K562 (cell line): ENCODE measurements around the gene SLAMF8. TPM values are rescaled to one million over a fixed set of nuclear protein-coding genes. Genes with fewer than 3 reads are reported as not detected.

Experiments used
- ATAC-seq: fragments of 200-7000 bp; cut with Tn5 transposase; 3 replicates; pipeline ENCODE4 v1.9.1; 2020; ENCODE audit warnings: moderate library complexity
- BruUV-seq: library from RNA; stranded (reverse); fragments of 400-500 nt; replicated peaks from 2 replicates; lab custom pipeline; 2021; lab: Mats Ljungman, UMichigan
- CTCF ChIA-PET: fragments of 300-600 bp; formaldehyde crosslinking; extraction: SDS; loops from one replicate; lab custom pipeline; 2021; ENCODE audit warnings: low intra/inter-chr PET ratio; lab: Yijun Ruan, JAX
- POLR2A ChIA-PET: fragments of 300-600, 350-650 bp; sonication (Branson Sonifier 250); formaldehyde crosslinking; extraction: SDS; loops from one replicate; lab custom pipeline; 2021; ENCODE audit warnings: antibody characterized with exemption, inconsistent platforms; lab: Yijun Ruan, JAX
- DNase-seq, 4 experiments: peaks; one replicate each; pipeline versions ENCODE4 v3.0.0 to v3.0.0-alpha.2; 2011 to 2018; ENCODE audit warnings: low spot score in 3 of 4, mixed read lengths in 3 of 4; ENCODE audit errors: extremely low read depth in 1 of 4
- FAIRE-seq: peaks from 2 replicates; lab custom pipeline; 2011; peaks lifted over from hg19 to GRCh38; lab: Jason Lieb, UNC
- H2AFZ ChIP-seq: 2 replicates; pipeline ENCODE4 v1.6.0; 2011; ENCODE audit warnings: low read depth, low read length, control low read depth, inconsistent platforms
- H3K27ac ChIP-seq: fragments of 200-600 bp; 3 replicates; pipeline ENCODE4 v1.8.0; 2011; ENCODE audit warnings: low read depth, mild to moderate bottlenecking, control low read depth, inconsistent platforms, low read length, moderate library complexity, mixed read lengths; ENCODE audit errors: extremely low read depth
- H3K27me3 ChIP-seq, 2 experiments: fragments of 300-600 bp in 1 of 2; 2 replicates in 1 of 2; 3 replicates in 1 of 2; pipeline versions ENCODE4 v1.6.0 to v1.8.0; 2011; ENCODE audit warnings: inconsistent platforms in 2 of 2, low read length in 2 of 2, mild to moderate bottlenecking in 1 of 2, mixed read lengths in 1 of 2, moderate library complexity in 1 of 2; ENCODE audit not compliant: control insufficient read depth in 2 of 2, insufficient read depth in 2 of 2
- H3K36me3 ChIP-seq: fragments of 300-600 bp; 3 replicates; pipeline ENCODE4 v1.8.0; 2011; ENCODE audit warnings: mild to moderate bottlenecking, low read length, inconsistent platforms; ENCODE audit not compliant: control insufficient read depth, insufficient read depth
- H3K4me1 ChIP-seq, 2 experiments: fragments of 200-600 bp in 1 of 2; replicated peaks in 1 of 2; 2 replicates in 1 of 2; 3 replicates in 1 of 2; pipeline versions ENCODE4 v1.5.1 to v1.8.0; 2011; ENCODE audit warnings: inconsistent platforms in 2 of 2, low read length in 2 of 2, mild to moderate bottlenecking in 1 of 2, mixed read lengths in 1 of 2, moderate library complexity in 1 of 2; ENCODE audit not compliant: control insufficient read depth in 2 of 2, insufficient read depth in 2 of 2
- H3K4me2 ChIP-seq: 2 replicates; pipeline ENCODE4 v1.6.1; 2011; ENCODE audit warnings: low read length, control low read depth, inconsistent platforms, mixed read lengths; ENCODE audit not compliant: insufficient read depth
- H3K4me3 ChIP-seq: fragments of 200-600 bp; sonication (generic), shearing (Covaris generic); 2 replicates; pipeline ENCODE4 v1.5.1; 2016; ENCODE audit warnings: control low read depth, inconsistent platforms
- H3K79me2 ChIP-seq: fragments of 200-600 bp; 3 replicates; pipeline ENCODE4 v1.8.0; 2011; ENCODE audit warnings: low read length, inconsistent platforms; ENCODE audit not compliant: control insufficient read depth, insufficient read depth
- H3K9ac ChIP-seq, 2 experiments: 2 replicates each; pipeline versions ENCODE4 v1.6.0 to v1.6.1; 2011; ENCODE audit warnings: low read depth in 2 of 2, low read length in 2 of 2, control low read depth in 1 of 2, inconsistent platforms in 1 of 2, mild to moderate bottlenecking in 1 of 2, mixed read lengths in 1 of 2; ENCODE audit not compliant: insufficient read depth in 1 of 2
- H3K9me1 ChIP-seq: one replicate; pipeline ENCODE4 v1.6.0; 2011; ENCODE audit warnings: inconsistent platforms, mild to moderate bottlenecking, low read length, moderate library complexity; ENCODE audit not compliant: control insufficient read depth, insufficient read depth
- H3K9me3 ChIP-seq: replicated peaks from 2 replicates; pipeline ENCODE4 v1.5.1; 2011; ENCODE audit warnings: low read depth, low read length, inconsistent platforms; ENCODE audit not compliant: control insufficient read depth, insufficient read depth
- H4K20me1 ChIP-seq: replicated peaks from 2 replicates; pipeline ENCODE4 v1.6.1; 2011; ENCODE audit warnings: low read length, inconsistent platforms, mixed read lengths; ENCODE audit not compliant: control insufficient read depth, insufficient read depth
- CBFA2T3 ChIP-seq: fragments of 450-650 bp; IDR thresholded peaks from 2 replicates; pipeline ENCODE4 v1.6.1; 2017
- CHD4 ChIP-seq: fragments of 200-600 bp; sonication (generic); IDR thresholded peaks from 3 replicates; pipeline ENCODE4 v1.6.1; 2012; ENCODE audit warnings: low read depth, mild to moderate bottlenecking, mixed read lengths, low read length, inconsistent platforms; ENCODE audit not compliant: insufficient read depth, insufficient replicate concordance, poor library complexity, severe bottlenecking
- LEF1 ChIP-seq: fragments of 450-650 bp; IDR thresholded peaks from 2 replicates; pipeline ENCODE4 v1.6.1; 2016; ENCODE audit warnings: mild to moderate bottlenecking
- PHF21A ChIP-seq: fragments of 450-650 bp; IDR thresholded peaks from 2 replicates; pipeline ENCODE4 v1.6.1; 2017; ENCODE audit warnings: low read depth, borderline replicate concordance
- PKNOX1 ChIP-seq: fragments of 450-650 bp; IDR thresholded peaks from 2 replicates; pipeline ENCODE4 v1.6.1; 2016
- SRF ChIP-seq, 2 experiments: fragments of 250-450, 450-650 bp in 1 of 2; sonication (Bioruptor Pico) in 1 of 2; sonication (generic) in 1 of 2; formaldehyde crosslinking; IDR thresholded peaks; 2 replicates each; pipeline versions ENCODE4 v1.5.0 to v1.5.1; 2020 to 2022; ENCODE audit warnings: mild to moderate bottlenecking in 1 of 2, missing genetic modification reagents in 1 of 2
- SRSF3 ChIP-seq: fragments of 200-400 bp; formaldehyde crosslinking; IDR thresholded peaks from 2 replicates; pipeline ENCODE4 v1.6.1; 2016; ENCODE audit warnings: mild to moderate bottlenecking, low read length, moderate library complexity; ENCODE audit not compliant: insufficient read depth
- TCF3 ChIP-seq: sonication (generic); formaldehyde crosslinking; IDR thresholded peaks from 2 replicates; pipeline ENCODE4 v1.4.0; 2020; ENCODE audit warnings: mild to moderate bottlenecking, missing genetic modification reagents
- TCFL5 ChIP-seq: fragments of 250-450 bp; sonication (Bioruptor Pico); conservative IDR thresholded peaks from 2 replicates; pipeline ENCODE4 v1.6.1; 2021; ENCODE audit warnings: mild to moderate bottlenecking, moderate library complexity, matching md5 sums
- ZBTB12 ChIP-seq: fragments of 250-450 bp; sonication (Bioruptor Pico); IDR thresholded peaks from 2 replicates; pipeline ENCODE4 v1.4.0; 2020
- ZBTB17 ChIP-seq: fragments of 450-650 bp; formaldehyde crosslinking; IDR thresholded peaks from 2 replicates; pipeline ENCODE4 v1.4.0; 2020; ENCODE audit warnings: mild to moderate bottlenecking
- ZBTB34 ChIP-seq: fragments of 250-450 bp; sonication (Bioruptor Pico); IDR thresholded peaks from 2 replicates; pipeline ENCODE4 v1.8.0; 2021; ENCODE audit warnings: mild to moderate bottlenecking, moderate library complexity
- ZBTB49 ChIP-seq: sonication (generic); formaldehyde crosslinking; IDR thresholded peaks from 2 replicates; pipeline ENCODE4 v1.8.0; 2022; ENCODE audit warnings: missing genetic modification reagents, mild to moderate bottlenecking, borderline replicate concordance
- ZNF165 ChIP-seq: fragments of 250-450 bp; sonication (Bioruptor Pico); IDR thresholded peaks from 2 replicates; pipeline ENCODE4 v1.4.0; 2020; ENCODE audit warnings: borderline replicate concordance
- ZNF23 ChIP-seq: fragments of 250-450 bp; sonication (Bioruptor Pico); IDR thresholded peaks from 2 replicates; pipeline ENCODE4 v1.4.0; 2020; ENCODE audit warnings: mild to moderate bottlenecking
- ZNF436 ChIP-seq: fragments of 250-450, 450-650 bp; sonication (Bioruptor Pico); formaldehyde crosslinking; IDR thresholded peaks from 2 replicates; pipeline ENCODE4 v1.7.0; 2020; ENCODE audit warnings: mild to moderate bottlenecking
- ZNF644 ChIP-seq: fragments of 200-800 bp; sonication (Bioruptor generic); IDR thresholded peaks from 2 replicates; pipeline ENCODE4 v1.6.1; 2016; ENCODE audit warnings: low read depth, missing genetic modification characterization, missing compliant biosample characterization
- WGBS: fragments of 100-300 bp; shearing (Covaris generic); methylation state at CpG from one replicate; pipeline ENCODE4 v1.1.6; 2016; ENCODE audit warnings: low coverage, mixed read lengths; ENCODE audit not compliant: insufficient coverage; ENCODE audit errors: missing lambda C conversion rate; 5-methylcytosine and 5-hydroxymethylcytosine counted together
- in situ Hi-C: fragments of 300-500 bp; cut with MboI; formaldehyde crosslinking; loops from 4 replicates; pipeline ENCODE4 v1.15.0; 2018; ENCODE audit warnings: inconsistent platforms, mixed read lengths
- intact Hi-C: fragments of 100-400 bp; cut with micrococcal nuclease; formaldehyde crosslinking; loops from 2 replicates; pipeline ENCODE4 v1.14.2; 2022
- polyA plus RNA-seq, 8 experiments: library from polyadenylated mRNA; depleted of rRNA in 4 of 8; stranded (reverse) in 5 of 8; unstranded in 3 of 8; fragments of >200 nt; fragmentation: Nextera tagmentation in 2 of 8; fragmentation: Illumina TruSeq in 1 of 8; extraction: Ambion mirVana in 2 of 8; extraction: Trizol in 1 of 8; gene quantifications; 2 replicates each; pipeline versions ENCODE4 v1.2.1 to v1.2.3, GENCODE V29; 2011 to 2014; ENCODE audit warnings: inconsistent platforms in 1 of 8, missing spikeins in 1 of 8
- total RNA-seq, 7 experiments: library from RNA; depleted of rRNA in 6 of 7; stranded (reverse); fragments of >200 nt in 6 of 7; fragmentation: Illumina TruSeq in 2 of 7; extraction: Trizol in 2 of 7; gene quantifications; 2 replicates each; pipeline versions ENCODE4 v1.2.1 to v1.2.3, GENCODE V29; 2011 to 2021; ENCODE audit warnings: low replicate concordance in 1 of 7

Gene SLAMF8
- total and polyA plus RNA-seq, 9 of the 15 experiments (the other 6 are each of a cell fraction or from before 2014, with no cell fraction given), result not detected

DNA sequence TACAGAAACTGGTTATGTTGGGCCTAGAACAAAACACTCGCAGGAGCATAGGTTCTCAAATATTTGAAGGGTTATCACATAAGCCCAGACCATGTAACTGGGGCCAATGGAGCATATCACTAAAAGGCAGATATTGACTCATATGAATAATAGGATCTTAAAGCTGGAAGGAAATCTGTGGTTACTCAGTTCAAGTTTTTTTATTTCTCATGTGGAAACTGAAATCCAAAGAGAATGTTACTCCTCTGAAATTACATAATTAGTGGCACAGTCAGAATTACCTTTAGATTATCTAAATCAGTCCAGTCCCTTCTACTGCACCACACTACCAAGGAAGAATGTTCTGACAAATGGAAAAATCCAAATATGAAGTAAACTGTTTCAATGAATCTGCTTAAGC lies 12.0 kb downstream of the SLAMF8 start:
- peaks cover 0 to 3% of the 10 kb centered on the region in 2 experiments; a peak in 1 of 5 replicates for H3K4me1 ChIP-seq
- TF ChIP-seq ZNF436 (no peak), PKNOX1 (no peak), ZNF644 (tag) (no peak), TCFL5 (CRISPR knock-in tag) (no peak), TCF3 (CRISPR knock-in tag) (peak; percentile 76), ZNF165 (CRISPR knock-in tag) (no peak), ZBTB17 (CRISPR knock-in tag) (no peak), ZNF23 (CRISPR knock-in tag) (no peak), CHD4 (no peak), CBFA2T3 (peak; percentile 71), ZBTB34 (CRISPR knock-in tag) (no peak), LEF1 (no peak), SRSF3 (no peak), PHF21A (no peak), SRF (CRISPR knock-in tag; IDR thresholded peaks at IDR 0.05) (no peak), ZBTB49 (CRISPR knock-in tag) (no peak), ZBTB12 (no peak)

More for the DNA sequence above, 12.0 kb downstream of the SLAMF8 start:
- ChIA-PET POLR2A (interaction anchor here (1.7 kb wide), 1 partner anchor 10 kb away, joined by 5 read pairs; no protein-coding TSS in a partner anchor), CTCF (no interaction called here)
- Histone ChIP-seq H3K27me3 (peaks cover 6 to 30% of the 10 kb centered on the region in 2 experiments; a peak in 4 of 5 replicates), H3K4me2 (no peak overlapping the region), H3K9ac (no peak overlapping the region), H3K4me3 (no peak overlapping the region), H2AFZ (no peak overlapping the region), H3K27ac (no peak overlapping the region), H4K20me1 (no peaks in the 10 kb centered on the region), H3K36me3 (no peaks in the 10 kb centered on the region), H3K9me1 (no peaks in the 10 kb centered on the region), H3K9me3 (no peaks in the 10 kb centered on the region), H3K79me2 (no peaks in the 10 kb centered on the region)
- FAIRE-seq (no peak), DNase-seq (peak in 2 of 4 experiments; percentile 13 to 26), ATAC-seq (no peak)
- in situ Hi-C loops (no loop called here), intact Hi-C loops (loop anchor here (10.0 kb wide), 1 partner anchor 86 kb away; the partner anchor contains the start of gene TAGLN2)
- 0% methylated on average over 1 of the region's 1 CpG for WGBS
- no TSS peak for BruUV-seq
